SK-N-SH (cell line): ENCODE data around the gene SURF4. TPM values are rescaled to one million over a fixed set of nuclear protein-coding genes. Genes with fewer than 3 reads are reported as not detected.

ENCODE experiments used
- CTCF ChIA-PET: fragments of 300-600, 350-600 bp; formaldehyde crosslinking; extraction: SDS; loops from one replicate; lab custom pipeline; 2021; lab: Yijun Ruan, JAX
- POLR2A ChIA-PET: fragments of 350-600 bp; sonication (Branson Sonifier 250); formaldehyde crosslinking; extraction: SDS; loops from one replicate; lab custom pipeline; 2020; ENCODE audit warnings: antibody characterized with exemption, inconsistent platforms; lab: Yijun Ruan, JAX
- DNase-seq: peaks from one replicate; pipeline ENCODE4 v3.0.0; 2012
- H2AFZ ChIP-seq: fragments of 200-600 bp; sonication (generic); 2 replicates; pipeline ENCODE4 v1.8.1; 2016; ENCODE audit warnings: antibody characterized with exemption, mild to moderate bottlenecking, low read depth
- H3F3A ChIP-seq: fragments of 200-600 bp; sonication (generic); replicated peaks from 2 replicates; pipeline ENCODE3; 2016; ENCODE audit warnings: antibody characterized with exemption, mild to moderate bottlenecking; ENCODE audit not compliant: insufficient read depth
- H3K27ac ChIP-seq, 2 experiments: fragments of 200-500 bp in 1 of 2; fragments of 200-600 bp in 1 of 2; sonication (Bioruptor generic) in 1 of 2; sonication (generic), shearing (Covaris generic) in 1 of 2; 2 replicates each; pipeline versions ENCODE4 v1.5.1 to v1.6.1; 2014 to 2016; ENCODE audit warnings: low read depth in 2 of 2, inconsistent platforms in 1 of 2, low read length in 1 of 2, mild to moderate bottlenecking in 1 of 2, mixed read lengths in 1 of 2
- H3K27me3 ChIP-seq: fragments of 200-600 bp; sonication (generic), shearing (Covaris generic); 2 replicates; pipeline ENCODE4 v1.6.1; 2016; ENCODE audit warnings: mixed run types; ENCODE audit not compliant: insufficient read depth
- H3K36me3 ChIP-seq, 2 experiments: fragments of 200-500 bp in 1 of 2; fragments of 200-600 bp in 1 of 2; sonication (Bioruptor generic) in 1 of 2; sonication (generic) in 1 of 2; replicated peaks in 1 of 2; 2 replicates each; pipeline versions ENCODE3 to v1.5.1; 2014 to 2016; ENCODE audit warnings: low read length in 1 of 2, mild to moderate bottlenecking in 1 of 2; ENCODE audit not compliant: insufficient read depth in 2 of 2, control insufficient read depth in 1 of 2
- H3K4me1 ChIP-seq, 2 experiments: fragments of 200-500 bp in 1 of 2; fragments of 200-600 bp in 1 of 2; sonication (Bioruptor generic) in 1 of 2; sonication (generic), shearing (Covaris generic) in 1 of 2; 2 replicates each; pipeline versions ENCODE4 v1.5.1 to v1.6.1; 2014 to 2016; ENCODE audit warnings: low read depth in 1 of 2, low read length in 1 of 2, mixed run types in 1 of 2; ENCODE audit not compliant: insufficient read depth in 2 of 2, control insufficient read depth in 1 of 2
- H3K4me2 ChIP-seq: fragments of 200-600 bp; sonication (generic), shearing (Covaris generic); 2 replicates; pipeline ENCODE4 v1.6.1; 2017; ENCODE audit warnings: mixed run types
- H3K4me3 ChIP-seq, 2 experiments: fragments of 200-500 bp in 1 of 2; fragments of 200-600 bp in 1 of 2; sonication (Bioruptor generic) in 1 of 2; sonication (generic), shearing (Covaris generic) in 1 of 2; 2 replicates each; pipeline versions ENCODE4 v1.5.1 to v1.8.1; 2014 to 2016; ENCODE audit warnings: low read depth in 2 of 2, inconsistent platforms in 1 of 2, low read length in 1 of 2, mild to moderate bottlenecking in 1 of 2, mixed read lengths in 1 of 2, moderate library complexity in 1 of 2
- H3K79me2 ChIP-seq: fragments of 200-600 bp; sonication (generic); 2 replicates; pipeline ENCODE4 v1.8.1; 2017; ENCODE audit warnings: mild to moderate bottlenecking; ENCODE audit not compliant: insufficient read depth
- H3K9ac ChIP-seq: fragments of 200-600 bp; sonication (generic); 2 replicates; pipeline ENCODE4 v1.6.1; 2017; ENCODE audit warnings: mixed run types
- H3K9me2 ChIP-seq: fragments of 200-600 bp; sonication (generic); 2 replicates; pipeline ENCODE4 v1.6.1; 2017; ENCODE audit warnings: mixed run types
- H3K9me3 ChIP-seq: fragments of 200-600 bp; sonication (generic); 2 replicates; pipeline ENCODE4 v1.6.1; 2017; ENCODE audit warnings: mixed run types, mild to moderate bottlenecking, moderate library complexity
- H4K20me1 ChIP-seq: fragments of 200-600 bp; sonication (generic); 2 replicates; pipeline ENCODE4 v1.6.1; 2017; ENCODE audit warnings: mild to moderate bottlenecking, mixed run types; ENCODE audit not compliant: insufficient read depth
- CTCF ChIP-seq: fragments of 200-600 bp; sonication (generic); IDR thresholded peaks from 2 replicates; pipeline ENCODE4 v1.6.1; 2017; ENCODE audit warnings: antibody characterized with exemption, mild to moderate bottlenecking, moderate library complexity
- EP300 ChIP-seq, 2 experiments: IDR thresholded peaks; 2 replicates each; pipeline versions ENCODE4 v1.4.0 to v1.6.1; 2012; ENCODE audit warnings: borderline replicate concordance in 1 of 2, low read depth in 1 of 2, low read length in 1 of 2
- EZH2phosphoT487 ChIP-seq: fragments of 200-600 bp; sonication (generic); IDR thresholded peaks from 2 replicates; pipeline ENCODE4 v1.6.1; 2017; ENCODE audit warnings: low read depth, mixed run types, mild to moderate bottlenecking, antibody characterized with exemption, moderate library complexity, borderline replicate concordance
- FOXM1 ChIP-seq: IDR thresholded peaks from 2 replicates; pipeline ENCODE4 v1.4.0; 2012; ENCODE audit warnings: low read depth, mild to moderate bottlenecking
- GABPA ChIP-seq: IDR thresholded peaks from 2 replicates; pipeline ENCODE4 v1.4.0; 2012; ENCODE audit warnings: low read depth, mild to moderate bottlenecking
- GATA2 ChIP-seq: sonication (generic); formaldehyde crosslinking; IDR thresholded peaks from 2 replicates; pipeline ENCODE4 v1.5.0; 2020; ENCODE audit warnings: mild to moderate bottlenecking, missing genetic modification reagents
- MAX ChIP-seq: IDR thresholded peaks from 2 replicates; pipeline ENCODE4 v1.4.0; 2012; ENCODE audit warnings: low read depth
- MEF2A ChIP-seq: IDR thresholded peaks from 2 replicates; pipeline ENCODE4 v1.4.0; 2012; ENCODE audit warnings: low read depth, borderline replicate concordance
- MXI1 ChIP-seq: IDR thresholded peaks from 2 replicates; pipeline ENCODE4 v1.6.1; 2012; ENCODE audit warnings: mild to moderate bottlenecking, low read depth, low read length, improper control_type of control experiment
- POLR2AphosphoS5 ChIP-seq: IDR thresholded peaks from 2 replicates; pipeline ENCODE4 v1.6.1; 2012; ENCODE audit warnings: low read depth, low read length
- REST ChIP-seq: IDR thresholded peaks from 2 replicates; pipeline ENCODE4 v1.6.1; 2012; ENCODE audit warnings: mild to moderate bottlenecking, low read depth, low read length, moderate library complexity
- RXRA ChIP-seq: IDR thresholded peaks from 2 replicates; pipeline ENCODE4 v1.4.0; 2012; ENCODE audit warnings: low read depth, mild to moderate bottlenecking, borderline replicate concordance
- SIN3A ChIP-seq: IDR thresholded peaks from 2 replicates; pipeline ENCODE4 v1.6.1; 2012; ENCODE audit warnings: low read depth, mild to moderate bottlenecking, low read length, moderate library complexity, borderline replicate concordance
- TAF1 ChIP-seq: IDR thresholded peaks from 2 replicates; pipeline ENCODE4 v1.6.1; 2012; ENCODE audit warnings: low read depth, mild to moderate bottlenecking, low read length, moderate library complexity, borderline replicate concordance
- TCF12 ChIP-seq: IDR thresholded peaks from 2 replicates; pipeline ENCODE4 v1.4.0; 2012
- TEAD4 ChIP-seq: IDR thresholded peaks from 2 replicates; pipeline ENCODE4 v1.4.0; 2012; ENCODE audit warnings: mild to moderate bottlenecking, borderline replicate concordance; ENCODE audit not compliant: insufficient read depth
- ZBTB33 ChIP-seq: IDR thresholded peaks from 2 replicates; pipeline ENCODE4 v1.4.0; 2012; ENCODE audit warnings: low read depth, borderline replicate concordance
- WGBS: methylation state at CpG from one replicate; pipeline ENCODE4 v1.1.6; 2017; ENCODE audit warnings: low lambda C conversion rate; 5-methylcytosine and 5-hydroxymethylcytosine counted together
- polyA plus RNA-seq, 3 experiments: library from polyadenylated mRNA; depleted of rRNA; stranded (reverse); fragments of >200 nt; gene quantifications; 2 replicates each; pipeline ENCODE4 v1.2.3, GENCODE V29; 2012

Gene SURF4
- polyA plus RNA-seq, 1 of the 3 experiments (the other 2 are of a cell fraction) = 165 TPM

- no peaks in the 10 kb centered on the region for H3K9me3 ChIP-seq
- ChIA-PET POLR2A (interaction anchor here (1.3 kb wide), 1 partner anchor 21 kb away, joined by 3 read pairs; no protein-coding TSS in a partner anchor), CTCF (interaction anchor here (1.1 to 2.5 kb wide), 4 partner anchors 10 to 114 kb away, joined by 3 to 7 read pairs (median 6); partner anchors contain the start of genes SURF1 and SURF2)
- no peaks in the 10 kb centered on the region for H3K9me2 ChIP-seq
- peaks cover 5 to 44% of the 10 kb centered on the region in 2 experiments; a peak in 3 of 4 replicates for H3K4me1 ChIP-seq
- DNase-seq = no peak
- H3K9ac ChIP-seq = no peak overlapping the region
- no peak overlapping the region for H2AFZ ChIP-seq
- H3K36me3 ChIP-seq = peaks cover 29 to 45% of the 10 kb centered on the region in 2 experiments
- H4K20me1 ChIP-seq = peaks cover 81% of the 10 kb centered on the region
- H3K4me2 ChIP-seq = no peak overlapping the region
- WGBS = 100% methylated on average over 5 of the region's 7 CpGs
- TF ChIP-seq CTCF (no peak), EP300 (IDR thresholded peaks at IDR 0.05; ENCODE audit: borderline replicate concordance in 1 of 2, low read depth in 1 of 2, low read length in 1 of 2) (no peak), ZBTB33 (no peak), MXI1 (no peak), TEAD4 (no peak), RXRA (no peak), MEF2A (no peak), FOXM1 (no peak), TCF12 (no peak), GATA2 (CRISPR knock-in tag) (no peak), EZH2phosphoT487 (no peak), SIN3A (no peak), TAF1 (no peak), GABPA (no peak), REST (no peak), MAX (no peak), POLR2AphosphoS5 (no peak)
- H3K4me3 ChIP-seq = no peak overlapping the region
- H3F3A ChIP-seq = peaks cover under 1% of the 10 kb centered on the region
- H3K27me3 ChIP-seq = no peaks in the 10 kb centered on the region
- peaks cover 90% of the 10 kb centered on the region for H3K79me2 ChIP-seq
- no peak overlapping the region; a peak in 1 of 4 replicates for H3K27ac ChIP-seq
Observed at GRCh38 chr9:133372144-133372543, 3.7 kb downstream of the SURF4 start.
